NCI-H1930 (cell line): Measurements from ENCODE around the gene RLBP1.

ENCODE experiments used
- DNase-seq, 2 experiments: peaks; one replicate each; lab custom pipeline; 2025; lab: John Stamatoyannopoulos, UW

The RLBP1 gene

DNA sequence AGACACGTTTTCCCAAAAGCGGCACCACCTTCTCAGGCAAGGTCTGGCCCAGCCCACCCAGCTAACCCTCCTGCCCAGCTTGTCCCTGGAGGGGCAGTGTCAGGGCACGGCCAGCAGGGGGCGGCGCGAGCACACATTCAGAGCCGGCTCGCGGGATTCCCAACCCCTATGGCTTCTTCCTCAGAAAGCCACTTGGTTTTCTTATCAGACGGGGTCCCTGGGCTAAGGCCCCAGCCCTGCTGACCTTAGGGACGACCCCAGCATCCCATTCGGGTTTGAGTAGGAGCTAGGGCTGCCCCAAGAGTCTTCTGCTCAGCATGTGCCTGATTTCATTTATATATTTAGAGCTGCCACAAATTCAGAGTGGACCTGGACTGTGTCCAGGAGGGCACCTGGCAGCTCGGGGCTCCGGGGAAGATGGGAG is 14.5 kb downstream of the RLBP1 start:
- DNase-seq: peak; percentile 14 to 21

DNA sequence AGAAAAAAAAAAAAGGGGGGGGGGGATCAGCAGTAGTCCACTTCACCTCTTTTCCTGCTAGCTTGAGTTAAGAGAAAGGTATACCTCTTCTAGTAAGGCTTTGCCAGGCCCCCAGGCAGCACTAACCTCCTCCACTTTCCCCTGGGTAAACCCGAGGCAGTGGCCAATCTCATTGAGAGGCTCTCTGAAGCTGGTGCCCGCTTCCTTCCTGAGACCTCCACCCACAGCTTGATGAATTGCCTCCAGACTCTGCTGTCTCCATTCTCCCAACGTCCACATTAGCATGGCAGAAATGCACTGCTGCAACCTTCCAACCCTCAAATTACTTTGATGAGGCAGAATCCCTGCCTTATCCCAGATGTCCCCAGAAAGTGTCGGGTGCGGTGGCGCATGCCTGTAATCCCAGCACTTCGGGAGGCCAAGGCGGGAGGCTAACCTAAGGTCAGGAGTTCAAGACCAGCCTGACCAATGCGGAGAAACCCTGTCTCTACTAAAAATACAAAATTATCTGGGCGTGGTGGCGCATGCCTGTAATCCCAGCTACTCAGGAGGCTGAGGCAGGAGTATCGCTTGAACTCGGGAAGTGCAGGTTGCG is 15.3 kb downstream of the RLBP1 start:
- DNase-seq: no peak

- no peak for DNase-seq
These were observed 17.6 kb downstream of the RLBP1 start for GRCh38 chr15:89203705-89204273.

- no peak for DNase-seq
These were observed 19.8 kb downstream of the RLBP1 start for GRCh38 chr15:89201465-89202005.

- no peak for DNase-seq
These were observed 21.2 kb downstream of the RLBP1 start for GRCh38 chr15:89200182-89200581.

GRCh38 chr15:89199746-89200145 is 21.6 kb downstream of the RLBP1 start:
- no peak for DNase-seq

- DNase-seq: no peak
These were observed 22.4 kb downstream of the RLBP1 start for GRCh38 chr15:89198934-89199333.

DNA sequence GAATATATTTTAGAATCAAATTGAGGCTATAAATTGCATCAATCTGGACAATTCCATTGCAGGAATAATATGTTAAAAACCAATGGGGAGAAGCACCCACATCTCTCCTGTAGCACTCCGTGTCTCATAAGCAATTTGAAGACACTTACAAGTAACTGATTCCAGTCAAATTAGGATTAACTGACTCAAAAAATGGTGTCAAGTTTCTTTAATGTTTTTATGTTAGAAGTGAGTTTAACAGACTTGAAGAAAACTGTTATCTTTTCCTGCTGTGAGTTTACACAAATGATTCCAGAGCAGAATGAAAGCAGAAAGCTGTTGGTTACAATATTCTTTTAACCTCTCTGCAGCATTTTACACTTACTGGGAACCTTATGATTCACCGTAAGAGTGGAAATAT is 23.2 kb downstream of the RLBP1 start:
- DNase-seq: no peak

- DNase-seq: no peak
These were observed 23.8 kb downstream of the RLBP1 start for GRCh38 chr15:89197503-89197971.

DNA sequence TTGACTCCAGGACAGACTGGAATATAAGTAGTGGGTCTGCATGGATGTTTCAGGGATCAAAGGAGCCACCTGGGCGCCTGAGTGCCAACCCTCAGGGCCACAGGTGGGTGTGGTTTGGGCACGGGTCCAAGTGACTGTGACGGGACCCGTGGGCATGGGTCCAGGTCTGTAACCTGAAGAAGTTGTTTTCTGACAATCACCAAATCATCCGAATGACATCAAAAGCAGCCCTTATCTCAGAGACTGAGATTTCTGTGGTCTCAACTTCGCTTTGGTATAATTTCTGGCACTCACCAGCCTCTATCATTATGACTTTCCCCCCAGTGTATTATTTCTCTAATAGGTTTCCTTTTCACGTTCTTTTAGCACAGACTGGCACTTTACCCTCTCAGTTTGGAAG is 24.4 kb downstream of the RLBP1 start:
- no peak for DNase-seq

- no peak for DNase-seq
These were observed 25.1 kb downstream of the RLBP1 start for GRCh38 chr15:89196241-89196640.

DNA sequence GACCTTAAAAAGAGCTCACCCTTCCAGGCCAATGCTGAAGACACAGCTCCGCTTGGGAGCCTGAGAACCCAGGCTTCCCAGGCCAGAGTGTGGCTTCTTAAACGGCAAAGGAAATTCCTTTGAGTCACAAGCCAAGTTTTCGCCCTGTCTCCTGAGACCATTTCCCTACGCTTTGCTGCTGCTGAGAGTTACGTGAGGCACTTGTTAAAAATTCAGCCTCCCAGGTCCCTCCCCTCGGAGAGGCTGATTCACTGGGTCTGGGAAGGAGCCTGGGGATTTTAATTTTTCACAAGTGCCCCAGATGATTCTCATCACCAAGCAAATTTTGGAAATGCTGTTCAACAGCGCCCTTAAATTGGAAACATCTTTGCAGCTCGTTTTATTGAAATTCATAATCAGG is 25.5 kb downstream of the RLBP1 start:
- DNase-seq: no peak

GRCh38 chr15:89194608-89195007 is 26.8 kb downstream of the RLBP1 start:
- DNase-seq: no peak

DNA sequence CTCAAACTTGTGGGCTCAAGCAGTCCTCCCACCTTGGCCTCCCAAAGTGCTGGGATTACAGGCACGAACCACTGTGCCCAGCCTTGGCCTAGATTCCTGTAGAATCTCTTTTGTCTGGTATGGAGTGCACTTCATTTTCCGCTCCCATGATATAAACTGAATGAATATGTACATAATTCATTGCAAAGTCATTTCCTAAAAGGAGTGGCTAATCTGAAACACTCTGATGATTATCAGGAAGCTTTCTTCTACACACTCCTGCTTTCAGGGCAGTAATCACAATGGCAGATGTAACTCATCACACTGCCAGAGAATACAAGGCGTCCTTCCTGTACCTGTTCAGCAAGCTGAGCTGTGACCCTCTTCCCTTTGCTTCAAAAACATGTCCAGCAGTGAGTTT is 28.6 kb downstream of the RLBP1 start:
- DNase-seq: no peak

DNA sequence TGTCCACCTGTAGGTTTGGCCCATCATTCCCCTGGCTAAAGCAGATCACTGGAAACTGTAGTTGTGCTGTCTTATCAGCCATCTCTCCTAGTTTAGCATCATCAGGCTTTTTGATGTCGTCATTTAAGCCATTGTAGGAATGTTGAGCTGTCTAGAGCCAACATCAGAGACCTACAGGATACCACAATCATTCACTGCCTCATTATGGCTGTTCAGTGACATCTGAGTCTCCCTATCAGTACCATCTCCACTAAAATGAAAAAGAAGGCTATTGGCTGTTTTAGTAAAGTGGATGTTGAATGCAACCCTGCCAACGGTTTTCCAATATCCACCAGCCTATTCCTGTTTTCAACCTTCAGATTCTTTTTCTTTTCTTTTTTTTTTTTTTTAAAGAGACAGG is 29.2 kb downstream of the RLBP1 start:
- DNase-seq: no peak

DNA sequence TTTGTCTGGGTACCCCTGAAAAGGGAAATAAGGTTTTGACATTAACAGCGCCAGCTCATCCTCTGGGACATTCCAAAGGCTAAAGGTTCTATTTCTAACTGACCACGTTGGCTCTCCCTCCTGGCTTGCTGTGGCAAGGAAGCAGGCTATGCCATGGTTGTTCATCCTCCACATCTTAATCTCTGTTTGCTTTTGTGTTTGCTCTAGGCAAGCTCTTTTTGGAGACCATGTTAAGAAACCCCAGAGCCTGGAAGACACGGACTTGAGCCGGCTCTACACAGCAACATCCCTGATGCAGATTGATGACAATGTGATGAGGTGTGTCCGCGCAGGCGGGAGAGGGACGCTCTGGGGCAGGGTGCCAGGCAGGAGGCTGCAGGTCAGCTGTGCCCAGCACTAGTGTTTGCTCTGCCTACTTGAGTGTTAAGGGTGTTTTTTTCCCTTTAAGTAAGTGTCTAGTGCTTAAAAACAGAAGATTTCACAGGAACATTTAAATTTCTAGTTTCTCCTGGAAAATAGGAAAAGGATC is 33.3 kb downstream of the RLBP1 start:
- no peak for DNase-seq

DNA sequence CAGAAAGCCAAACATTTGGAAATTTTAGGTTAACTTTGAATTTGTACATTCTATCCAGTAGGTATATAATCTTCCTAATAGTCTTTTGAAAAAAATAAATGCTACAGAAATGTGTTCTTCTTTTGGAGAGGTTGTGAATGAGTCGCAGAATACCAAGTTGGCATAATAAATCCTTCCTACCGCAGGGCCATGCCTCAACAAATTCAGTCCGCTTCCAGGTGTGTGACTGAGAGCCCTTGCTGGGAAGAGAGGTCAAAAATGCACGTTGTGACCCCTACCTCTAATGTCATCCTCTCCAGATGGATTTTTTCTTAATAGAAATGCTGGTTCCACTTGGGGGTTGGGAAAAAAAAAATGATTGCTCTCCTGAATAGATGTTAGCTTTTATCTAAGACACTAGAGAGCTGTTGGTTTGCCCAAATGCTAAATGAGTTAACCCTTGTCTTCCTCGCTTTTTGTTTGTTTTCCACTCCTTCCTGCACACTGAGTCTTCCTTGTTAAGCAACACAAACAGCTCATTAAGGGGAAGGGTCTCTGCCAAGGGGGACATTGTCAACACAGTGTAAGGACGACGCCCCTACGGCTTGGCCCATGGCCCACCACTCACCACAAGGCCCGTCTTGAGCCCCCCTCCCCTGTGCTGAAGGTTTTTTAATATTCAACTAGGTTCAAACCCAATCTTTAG is 33.9 kb downstream of the RLBP1 start:
- DNase-seq: no peak

- no peak for DNase-seq
These were observed 34.6 kb downstream of the RLBP1 start for GRCh38 chr15:89186803-89187202.

DNA sequence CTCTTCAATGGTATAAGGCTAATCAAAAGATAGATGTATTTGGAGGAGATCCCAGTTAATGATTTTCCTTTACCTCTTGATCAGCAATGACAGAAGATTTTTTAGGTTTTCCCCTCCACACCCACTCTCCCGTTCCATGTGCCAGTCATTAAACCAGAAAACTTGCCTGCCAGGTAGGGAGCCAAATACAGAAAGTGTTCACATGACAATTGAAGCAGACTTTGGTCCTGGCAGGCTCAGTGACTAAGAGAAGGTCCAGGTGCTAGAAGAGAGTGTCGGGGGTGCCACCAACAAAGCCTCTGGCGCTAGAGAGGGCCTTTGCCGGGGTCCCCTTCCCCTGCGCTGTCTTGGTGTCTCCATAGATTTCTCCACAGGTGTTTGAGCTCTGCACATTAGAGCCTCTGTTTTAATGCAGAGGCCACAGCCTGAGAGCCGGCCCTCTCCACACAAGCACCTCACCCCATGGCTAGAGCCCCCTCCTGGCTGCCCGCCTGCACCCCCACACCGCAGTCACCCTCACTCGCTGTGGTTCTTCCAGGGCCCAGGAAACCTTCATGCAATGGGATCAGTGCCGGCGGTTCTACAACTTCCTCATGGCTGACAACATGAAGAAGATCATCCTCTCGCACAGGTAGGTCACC is 36.4 kb downstream of the RLBP1 start:
- DNase-seq: no peak

GRCh38 chr15:89184357-89184756 is 37.0 kb downstream of the RLBP1 start:
- no peak for DNase-seq

GRCh38 chr15:89179966-89180875 is 41.2 kb downstream of the RLBP1 start:
- no peak for DNase-seq
